DMS153 treated with DMSO at 0.1 percent for 48 hours (cell line): ENCODE data around the gene GIGYF1.

Experiments
- DNase-seq: peaks from one replicate; lab custom pipeline; 2025; ENCODE audit not compliant: unreplicated experiment; lab: John Stamatoyannopoulos, UW

The GIGYF1 gene

GRCh38 chr7:100684534-100685042, 9.5 kb downstream of the GIGYF1 start:
- no peak for DNase-seq

DNA sequence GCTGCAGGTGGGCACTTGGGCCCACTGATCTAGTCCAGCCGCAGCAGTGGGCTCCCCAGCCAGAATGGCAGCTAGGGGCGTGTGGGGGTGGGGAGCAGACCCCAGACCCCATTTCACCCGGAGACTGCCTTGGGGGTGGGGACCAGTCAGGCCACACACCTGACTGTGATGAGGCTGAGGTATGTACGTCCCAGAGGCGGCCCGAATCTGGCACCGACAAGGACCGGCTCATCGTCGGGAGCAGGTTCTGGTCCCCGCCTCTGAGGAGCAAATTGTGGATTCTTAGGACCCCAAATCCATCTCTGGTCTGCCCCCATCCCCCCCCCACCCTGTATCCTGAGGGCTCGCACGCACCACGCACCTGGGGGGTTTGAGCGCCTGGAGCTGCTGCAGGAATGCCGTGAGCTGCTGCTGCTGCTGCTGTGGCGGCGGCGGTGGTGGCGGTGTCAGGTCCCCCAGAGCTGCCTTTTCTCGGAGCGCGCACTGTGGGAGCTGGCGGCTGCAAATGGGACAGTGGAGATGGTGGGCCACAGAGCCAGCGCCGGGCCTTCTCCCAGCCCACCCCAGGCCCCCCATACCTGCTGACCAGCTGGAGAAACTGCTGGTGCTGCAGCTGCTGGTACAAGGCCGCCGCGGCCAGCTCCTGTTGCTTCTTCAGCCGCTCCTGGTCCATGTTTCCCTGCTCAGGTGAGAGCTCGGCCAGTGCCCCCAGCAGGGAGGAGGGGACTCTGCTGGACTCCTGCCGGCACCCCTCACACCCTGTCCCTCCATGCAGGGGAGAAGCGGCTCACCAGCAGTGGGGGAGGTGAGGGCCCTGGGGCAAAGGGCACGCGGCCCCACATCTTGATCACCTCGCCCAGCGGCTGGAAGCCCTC, 10.2 kb downstream of the GIGYF1 start:
- DNase-seq: no peak

DNA sequence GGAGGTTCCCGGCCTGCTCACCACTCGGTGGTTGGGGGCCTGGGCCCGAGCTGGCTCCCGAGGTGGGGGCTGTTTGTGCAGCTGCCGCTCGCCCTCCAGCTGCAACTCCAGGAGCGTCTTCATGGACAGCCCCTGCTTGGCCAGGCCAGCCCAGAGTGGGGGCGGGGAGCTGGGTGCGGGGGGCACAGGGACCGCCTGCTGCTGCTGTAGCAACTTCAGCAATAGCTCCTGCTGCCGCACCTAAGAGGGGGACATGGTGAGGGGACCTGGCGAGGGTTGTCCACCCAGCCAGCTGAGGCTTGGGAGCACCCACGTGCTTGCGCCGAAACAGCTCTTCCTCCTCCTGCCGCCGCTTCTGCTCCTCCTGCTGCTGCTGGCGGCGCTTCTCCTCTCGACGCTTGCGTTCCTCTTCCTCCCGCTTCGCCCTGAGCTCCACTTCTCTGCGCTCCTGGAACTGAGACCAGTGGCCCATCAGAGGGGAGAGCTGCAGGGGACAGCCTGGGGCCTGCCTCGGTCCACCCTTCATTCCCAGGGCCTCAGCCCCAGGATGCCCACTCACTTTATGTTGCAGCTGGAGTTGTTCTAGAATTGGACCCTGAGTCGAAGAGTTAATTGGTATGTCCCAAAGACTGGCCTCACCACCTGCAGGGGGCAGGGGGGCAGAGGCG, 10.9 kb downstream of the GIGYF1 start:
- DNase-seq: no peak

DNA sequence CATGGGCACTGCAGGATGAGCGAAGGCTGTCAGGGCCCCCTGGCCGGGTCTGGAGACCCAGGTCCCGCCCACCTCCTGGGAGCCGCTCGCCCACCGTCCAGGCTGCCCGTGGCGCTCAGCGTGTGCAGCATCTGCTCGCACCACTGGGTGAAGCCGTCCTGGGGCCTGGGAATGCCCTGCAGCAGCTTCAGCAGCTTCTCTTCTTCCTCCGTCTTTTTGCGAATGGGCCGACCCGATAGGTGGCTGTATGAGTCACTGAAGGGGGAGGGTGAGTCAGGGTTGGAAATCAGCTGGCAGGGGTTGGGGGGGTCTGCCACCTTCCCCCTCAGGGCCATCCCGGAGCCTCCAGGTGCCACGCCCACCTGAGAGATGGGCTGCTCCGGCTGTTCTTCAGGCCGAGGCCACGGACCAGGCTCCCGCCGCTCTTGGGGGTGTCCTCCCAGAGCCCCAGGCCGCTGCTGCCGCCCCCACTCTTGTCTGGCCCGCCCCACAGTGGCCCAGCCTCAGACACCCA, 11.8 kb downstream of the GIGYF1 start:
- DNase-seq: no peak

- no peak for DNase-seq
These were observed 12.4 kb downstream of the GIGYF1 start for GRCh38 chr7:100681491-100682227.

- DNase-seq: no peak
These were observed 13.3 kb downstream of the GIGYF1 start for GRCh38 chr7:100680576-100681271.

GRCh38 chr7:100679927-100680575, 14.0 kb downstream of the GIGYF1 start:
- no peak for DNase-seq

- no peak for DNase-seq
These were observed 14.7 kb downstream of the GIGYF1 start for GRCh38 chr7:100679129-100679926.

DNA sequence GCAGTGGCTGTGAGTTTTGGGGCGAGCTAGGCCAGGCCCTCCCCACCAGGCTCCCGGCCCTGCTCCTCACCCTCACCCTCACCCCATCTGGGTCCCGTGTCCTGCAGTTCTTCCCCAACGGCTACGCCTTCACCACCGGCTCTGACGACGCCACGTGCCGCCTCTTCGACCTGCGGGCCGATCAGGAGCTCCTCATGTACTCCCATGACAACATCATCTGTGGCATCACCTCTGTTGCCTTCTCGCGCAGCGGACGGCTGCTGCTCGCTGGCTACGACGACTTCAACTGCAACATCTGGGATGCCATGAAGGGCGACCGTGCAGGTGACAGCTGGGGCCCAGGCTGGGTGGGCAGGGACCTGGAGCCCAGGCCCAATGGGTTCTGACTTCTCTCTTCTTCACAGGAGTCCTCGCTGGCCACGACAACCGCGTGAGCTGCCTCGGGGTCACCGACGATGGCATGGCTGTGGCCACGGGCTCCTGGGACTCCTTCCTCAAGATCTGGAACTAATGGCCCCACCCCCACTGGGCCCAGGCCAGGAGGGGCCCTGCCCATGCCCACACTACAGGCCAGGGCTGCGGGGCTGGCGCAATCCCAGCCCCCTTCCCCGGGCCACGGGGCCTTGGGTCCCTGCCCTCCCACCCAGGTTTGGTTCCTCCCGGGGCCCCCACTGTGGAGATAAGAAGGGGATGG, 15.6 kb downstream of the GIGYF1 start:
- DNase-seq: no peak

DNA sequence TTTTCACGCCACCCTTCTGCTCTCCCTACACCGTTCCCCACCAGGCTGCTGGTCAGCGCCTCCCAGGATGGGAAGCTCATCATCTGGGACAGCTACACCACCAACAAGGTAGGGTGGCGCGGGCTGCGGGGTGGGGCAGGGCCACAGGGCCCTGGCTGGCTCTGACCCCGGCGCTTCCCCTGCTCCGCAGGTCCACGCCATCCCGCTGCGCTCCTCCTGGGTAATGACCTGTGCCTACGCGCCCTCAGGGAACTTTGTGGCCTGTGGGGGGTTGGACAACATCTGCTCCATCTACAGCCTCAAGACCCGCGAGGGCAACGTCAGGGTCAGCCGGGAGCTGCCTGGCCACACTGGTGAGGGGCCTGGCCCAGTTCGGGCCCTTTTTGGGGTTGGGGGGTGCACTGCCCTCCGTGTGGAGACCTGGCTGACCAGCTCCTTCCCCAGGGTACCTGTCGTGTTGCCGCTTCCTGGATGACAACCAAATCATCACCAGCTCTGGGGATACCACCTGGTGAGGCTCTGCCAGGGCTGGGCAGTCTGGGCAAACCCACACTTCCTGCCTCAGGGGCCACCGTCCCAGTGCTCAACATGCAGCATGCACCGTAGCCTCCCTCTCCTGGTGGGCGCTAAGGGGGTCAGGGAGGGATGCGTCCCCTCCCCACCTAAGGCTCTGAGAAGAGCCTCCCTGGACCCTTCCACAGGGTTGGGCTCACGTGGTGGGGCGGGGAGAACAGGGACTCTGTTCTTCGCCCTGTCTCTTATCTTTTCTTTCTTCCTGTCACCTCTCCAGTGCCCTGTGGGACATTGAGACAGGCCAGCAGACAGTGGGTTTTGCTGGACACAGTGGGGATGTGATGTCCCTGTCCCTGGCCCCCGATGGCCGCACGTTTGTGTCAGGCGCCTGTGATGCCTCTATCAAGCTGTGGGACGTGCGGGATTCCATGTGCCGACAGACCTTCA, 16.5 kb downstream of the GIGYF1 start:
- no peak for DNase-seq

DNA sequence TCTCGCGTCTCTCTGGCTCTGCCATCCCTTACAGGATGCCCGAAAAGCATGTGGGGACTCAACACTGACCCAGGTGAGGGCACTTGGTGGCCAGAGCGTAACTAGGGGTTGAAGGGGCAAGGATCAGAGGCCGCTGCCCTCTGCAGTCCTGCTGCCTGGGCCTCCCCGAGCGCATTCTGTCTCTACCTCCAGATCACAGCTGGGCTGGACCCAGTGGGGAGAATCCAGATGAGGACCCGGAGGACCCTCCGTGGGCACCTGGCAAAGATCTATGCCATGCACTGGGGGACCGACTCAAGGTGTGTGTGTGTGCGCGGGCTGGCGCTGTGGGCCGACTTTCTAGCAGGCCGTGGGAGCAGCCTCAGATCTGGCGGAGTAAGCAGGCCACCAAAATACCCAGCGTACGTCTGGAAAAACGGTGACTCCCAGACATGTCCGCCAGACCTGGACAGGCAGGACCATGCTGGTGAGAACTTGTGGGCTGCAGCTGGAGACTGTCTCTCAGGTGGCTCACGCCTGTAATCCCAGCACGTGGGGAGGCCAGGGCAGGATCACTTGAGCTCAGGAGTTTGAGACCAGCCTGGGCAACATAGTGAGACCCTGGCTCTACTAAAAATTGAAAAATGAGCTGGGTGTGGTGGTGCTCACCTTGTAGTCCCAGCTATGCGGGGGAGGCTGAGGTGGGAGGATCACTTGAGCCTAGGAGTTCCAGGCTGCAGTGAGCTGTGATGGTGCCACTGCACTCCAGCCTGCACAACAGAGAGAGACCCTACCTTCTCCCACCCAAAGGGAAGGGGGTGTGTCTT, 17.3 kb downstream of the GIGYF1 start:
- no peak for DNase-seq

DNA sequence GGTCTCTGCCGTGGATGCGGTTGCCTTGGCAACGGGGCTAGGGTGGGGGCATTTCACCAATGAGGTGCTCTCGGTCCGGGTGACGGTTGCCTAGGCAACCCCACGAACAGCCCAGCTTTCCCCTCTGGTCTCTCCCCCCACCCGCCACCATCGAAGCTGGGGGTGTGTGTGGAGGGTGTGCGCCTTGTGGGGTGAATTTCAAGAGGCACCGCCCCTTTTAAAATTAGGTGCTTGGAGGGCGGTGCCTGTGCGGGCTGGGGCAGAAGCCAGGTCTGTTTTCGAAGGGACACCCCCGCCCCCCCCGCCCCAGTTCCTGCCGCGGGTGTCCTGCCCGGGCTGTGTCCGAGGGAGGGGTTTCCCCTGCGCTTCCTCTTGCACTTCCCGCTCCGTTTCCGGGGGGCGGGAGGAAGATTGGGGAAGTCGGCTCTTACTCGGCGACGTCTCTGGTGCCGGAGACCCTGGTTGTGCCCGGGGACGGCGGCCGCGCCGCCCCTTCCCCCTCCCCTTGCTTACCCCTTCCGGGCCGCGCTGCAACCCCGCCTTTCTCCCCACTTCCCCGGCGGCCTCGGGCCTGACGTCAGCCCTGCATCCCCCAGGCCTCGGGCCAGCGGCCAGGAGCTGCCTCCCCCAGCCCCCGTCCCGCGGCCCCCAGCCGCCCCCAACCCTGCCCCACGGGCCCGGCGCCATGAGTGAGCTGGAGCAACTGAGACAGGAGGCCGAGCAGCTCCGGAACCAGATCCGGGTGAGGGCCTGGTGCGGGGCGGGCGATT, 18.3 kb downstream of the GIGYF1 start:
- no peak for DNase-seq

GRCh38 chr7:100675105-100675451, 19.0 kb downstream of the GIGYF1 start:
- DNase-seq: no peak

GRCh38 chr7:100674411-100675104, 19.5 kb downstream of the GIGYF1 start:
- DNase-seq: no peak

GRCh38 chr7:100673942-100674410, 20.1 kb downstream of the GIGYF1 start:
- no peak for DNase-seq
